ENCODE data around the gene ZMYM4.

- TF ChIP-seq CTCF (IDR thresholded peaks at IDR 0.05; ENCODE audit: insufficient read depth, low read length) (no peak), REST (IDR thresholded peaks at IDR 0.05; ENCODE audit: insufficient replicate concordance, low read depth) (no peak), POLR2AphosphoS5 (IDR thresholded peaks at IDR 0.05; ENCODE audit: low read depth) (no peak), GABPA (IDR thresholded peaks at IDR 0.05; ENCODE audit: low read depth) (no peak)
Measured at GRCh38 chr1:35461966-35462651, 193.6 kb downstream of the ZMYM4 start.
